ENCODE data around the gene SLC43A2. TPM values are rescaled to one million over a fixed set of nuclear protein-coding genes. Genes with fewer than 3 reads are reported as not detected.

SLC43A2 gene
- total RNA-seq, 2 donors from 2014 or later, result 14.0 to 18.6 TPM

DNA sequence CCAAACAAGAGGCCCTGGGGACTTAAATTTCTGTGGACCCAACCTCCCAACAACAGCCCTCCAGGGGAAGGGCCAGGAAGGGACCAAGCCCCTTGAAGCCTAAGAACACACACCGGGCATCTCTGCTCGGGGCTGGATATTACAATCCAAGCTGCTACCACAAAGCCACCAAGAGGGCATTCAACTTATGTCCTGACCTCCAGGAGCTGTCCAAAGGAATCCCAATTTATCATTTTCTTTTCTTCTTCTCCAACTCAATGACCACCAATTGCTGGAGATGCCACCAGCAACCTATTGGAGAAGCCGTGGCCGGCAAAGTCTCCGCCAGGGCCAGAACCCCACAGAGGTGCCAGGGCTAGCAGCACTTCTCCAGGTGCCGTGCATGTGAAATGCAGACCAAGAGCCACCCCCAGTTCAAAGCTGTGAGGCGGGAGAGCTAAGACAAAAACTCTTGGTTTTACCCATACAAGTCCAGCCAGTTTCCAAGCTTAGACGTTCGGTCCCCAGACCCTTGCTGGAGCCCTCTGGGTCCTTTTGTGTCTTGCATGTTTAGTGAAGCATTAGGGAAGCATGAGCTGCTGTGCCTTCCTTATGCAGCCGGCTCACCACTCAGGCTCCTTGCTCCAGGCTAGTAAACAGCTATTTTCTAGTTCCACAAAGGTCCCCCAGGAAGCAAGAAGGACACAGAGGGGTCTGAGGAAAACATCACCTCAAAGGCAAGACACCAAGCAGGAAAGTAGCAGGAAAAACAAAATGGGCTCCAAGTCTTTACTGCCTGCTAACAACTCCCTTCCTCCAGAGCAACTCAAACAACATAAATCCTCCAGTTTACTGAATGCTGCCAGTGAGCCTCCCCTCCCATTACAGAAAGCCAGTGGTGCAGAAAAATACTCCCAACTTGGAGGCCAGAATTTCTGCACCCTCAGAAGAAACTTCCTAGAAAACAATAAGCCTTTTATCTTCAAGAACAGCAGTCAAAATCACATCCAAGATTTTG is 69.3 kb downstream of the SLC43A2 start:
- H3K27me3 Mint-ChIP-seq (ENCODE audit: insufficient read depth), result peaks cover 9% of the 10 kb centered on the region
- TF ChIP-seq, protein P1, sequence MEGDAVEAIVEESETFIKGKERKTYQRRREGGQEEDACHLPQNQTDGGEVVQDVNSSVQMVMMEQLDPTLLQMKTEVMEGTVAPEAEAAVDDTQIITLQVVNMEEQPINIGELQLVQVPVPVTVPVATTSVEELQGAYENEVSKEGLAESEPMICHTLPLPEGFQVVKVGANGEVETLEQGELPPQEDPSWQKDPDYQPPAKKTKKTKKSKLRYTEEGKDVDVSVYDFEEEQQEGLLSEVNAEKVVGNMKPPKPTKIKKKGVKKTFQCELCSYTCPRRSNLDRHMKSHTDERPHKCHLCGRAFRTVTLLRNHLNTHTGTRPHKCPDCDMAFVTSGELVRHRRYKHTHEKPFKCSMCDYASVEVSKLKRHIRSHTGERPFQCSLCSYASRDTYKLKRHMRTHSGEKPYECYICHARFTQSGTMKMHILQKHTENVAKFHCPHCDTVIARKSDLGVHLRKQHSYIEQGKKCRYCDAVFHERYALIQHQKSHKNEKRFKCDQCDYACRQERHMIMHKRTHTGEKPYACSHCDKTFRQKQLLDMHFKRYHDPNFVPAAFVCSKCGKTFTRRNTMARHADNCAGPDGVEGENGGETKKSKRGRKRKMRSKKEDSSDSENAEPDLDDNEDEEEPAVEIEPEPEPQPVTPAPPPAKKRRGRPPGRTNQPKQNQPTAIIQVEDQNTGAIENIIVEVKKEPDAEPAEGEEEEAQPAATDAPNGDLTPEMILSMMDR (conservative IDR thresholded peaks at IDR 0.05), result no peak
- no peak overlapping the region for H3K4me3 ChIP-seq (ENCODE audit: low read length)
- peaks cover 26% of the 10 kb centered on the region for H3K36me3 Mint-ChIP-seq (ENCODE audit: low read depth)
- H3K27ac Mint-ChIP-seq, result peak overlapping the region; percentile 17
- peaks cover 34% of the 10 kb centered on the region for H3K4me1 Mint-ChIP-seq
- no peaks in the 10 kb centered on the region for H3K27me3 ChIP-seq (ENCODE audit: control insufficient read depth, insufficient read depth, low read length, poor library complexity, severe bottlenecking)
- no peaks in the 10 kb centered on the region for H3K9me3 Mint-ChIP-seq
- H3K9ac ChIP-seq (ENCODE audit: extremely low read depth, low read length, poor library complexity, severe bottlenecking), result no peak overlapping the region
- H3K36me3 ChIP-seq (ENCODE audit: control insufficient read depth, insufficient read depth, low read length), result peaks cover 7% of the 10 kb centered on the region
- no peak overlapping the region for H3K4me3 Mint-ChIP-seq
- DNase-seq, result no peak
- 90% methylated on average over 6 to 10 of the region's 10 CpGs for WGBS, 2 experiments (ENCODE audit: insufficient coverage in 1 of 2, insufficient read length in 1 of 2)
- H3K27ac ChIP-seq (ENCODE audit: low read depth, low read length), result no peak overlapping the region
- no peaks in the 10 kb centered on the region for H3K9me3 ChIP-seq (ENCODE audit: control insufficient read depth, low read length)
- peaks cover 2% of the 10 kb centered on the region for H3K4me1 ChIP-seq (ENCODE audit: control insufficient read depth, insufficient read depth, low read length)

DNA sequence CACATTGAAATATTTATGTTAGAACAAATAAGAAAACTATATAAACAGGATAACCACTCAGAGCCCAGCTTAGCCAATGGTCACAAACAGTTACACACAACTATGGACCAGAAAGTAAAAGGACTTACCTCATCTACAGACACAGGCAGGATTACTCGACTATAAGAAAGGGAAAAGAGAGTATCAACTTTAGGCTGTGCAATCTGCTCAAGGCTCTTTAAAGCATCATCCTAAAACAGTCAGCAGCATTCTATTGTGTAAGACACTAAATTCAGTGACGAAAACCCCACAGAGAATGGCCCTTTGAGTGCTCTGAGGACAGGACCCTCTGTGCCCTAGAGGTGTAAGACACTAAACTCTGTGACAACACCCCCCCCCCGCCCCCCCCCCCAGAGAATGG is 70.2 kb downstream of the SLC43A2 start:
- Mint-ChIP-seq H3K9me3 (no peaks in the 10 kb centered on the region), H3K27ac (no peak overlapping the region), H3K36me3 (ENCODE audit: low read depth) (peaks cover 28% of the 10 kb centered on the region), H3K27me3 (ENCODE audit: insufficient read depth) (peaks cover 2% of the 10 kb centered on the region), H3K4me1 (peaks cover 28% of the 10 kb centered on the region), H3K4me3 (no peak overlapping the region)
- H3K27ac ChIP-seq (ENCODE audit: low read depth, low read length), result no peak overlapping the region
- H3K9me3 ChIP-seq (ENCODE audit: control insufficient read depth, low read length), result no peaks in the 10 kb centered on the region
- peaks cover 2% of the 10 kb centered on the region for H3K4me1 ChIP-seq (ENCODE audit: control insufficient read depth, insufficient read depth, low read length)
- no peak overlapping the region for H3K9ac ChIP-seq (ENCODE audit: extremely low read depth, low read length, poor library complexity, severe bottlenecking)
- no peaks in the 10 kb centered on the region for H3K27me3 ChIP-seq (ENCODE audit: control insufficient read depth, insufficient read depth, low read length, poor library complexity, severe bottlenecking)
- WGBS, 2 experiments (ENCODE audit: insufficient coverage in 1 of 2, insufficient read length in 1 of 2), result 88% methylated on average over 2 of the region's 3 CpGs; no CpG with 5 or more reads in 1 of the 2 experiments
- TF ChIP-seq, protein P1 (conservative IDR thresholded peaks at IDR 0.05), result no peak
- DNase-seq, result no peak
- no peak overlapping the region for H3K4me3 ChIP-seq (ENCODE audit: low read length)
- peaks cover 7% of the 10 kb centered on the region for H3K36me3 ChIP-seq (ENCODE audit: control insufficient read depth, insufficient read depth, low read length)

- Mint-ChIP-seq H3K27ac (peak overlapping the region; percentile 39), H3K36me3 (ENCODE audit: low read depth) (peaks cover 33% of the 10 kb centered on the region), H3K4me1 (peaks cover 28% of the 10 kb centered on the region), H3K9me3 (no peaks in the 10 kb centered on the region), H3K4me3 (no peak overlapping the region), H3K27me3 (ENCODE audit: insufficient read depth) (peaks cover 2% of the 10 kb centered on the region)
- peaks cover 13% of the 10 kb centered on the region for H3K36me3 ChIP-seq (ENCODE audit: control insufficient read depth, insufficient read depth, low read length)
- H3K27ac ChIP-seq (ENCODE audit: low read depth, low read length), result no peak overlapping the region
- 95 to 98% methylated on average over 15 to 22 of the region's 22 CpGs for whole genome bisulfite sequencing, 2 experiments (ENCODE audit: insufficient coverage in 1 of 2, insufficient read length in 1 of 2)
- no peak overlapping the region for H3K9ac ChIP-seq (ENCODE audit: extremely low read depth, low read length, poor library complexity, severe bottlenecking)
- no peak for DNase-seq
- H3K27me3 ChIP-seq (ENCODE audit: control insufficient read depth, insufficient read depth, low read length, poor library complexity, severe bottlenecking), result no peaks in the 10 kb centered on the region
- peaks cover 2% of the 10 kb centered on the region for H3K4me1 ChIP-seq (ENCODE audit: control insufficient read depth, insufficient read depth, low read length)
- no peak overlapping the region for H3K4me3 ChIP-seq (ENCODE audit: low read length)
- no peaks in the 10 kb centered on the region for H3K9me3 ChIP-seq (ENCODE audit: control insufficient read depth, low read length)
- TF ChIP-seq, protein P1 (conservative IDR thresholded peaks at IDR 0.05), result no peak
Observed at GRCh38 chr17:1557355-1558095, 71.1 kb downstream of the SLC43A2 start.

Data from endodermal cell (in vitro differentiated cells).